Measurements from ENCODE around the gene FGD2.

- TF ChIP-seq SIN3A (conservative IDR thresholded peaks at IDR 0.05 in 1 of 2, IDR thresholded peaks at IDR 0.05 in 1 of 2; ENCODE audit: low read depth in 1 of 2, low read length in 2 of 2), result no peak
- TF ChIP-seq POLR2A (IDR thresholded peaks at IDR 0.05; ENCODE audit: control extremely low read depth in 1 of 2, low read depth in 2 of 2, low read length in 2 of 2), result no peak
- TF ChIP-seq SUZ12 (IDR thresholded peaks at IDR 0.05; ENCODE audit: low read length), result no peak
- peak; percentile 46 to 70 (median 47) for TF ChIP-seq CTCF (IDR thresholded peaks at IDR 0.05; ENCODE audit: control extremely low read depth in 1 of 3, insufficient read depth in 1 of 3, low read depth in 1 of 3, low read length in 3 of 3)
- no peak for TF ChIP-seq FOSL1 (IDR thresholded peaks at IDR 0.05; ENCODE audit: insufficient read depth, low read depth, low read length)
- TF ChIP-seq EP300 (IDR thresholded peaks at IDR 0.05; ENCODE audit: borderline replicate concordance in 1 of 2, low read depth in 2 of 2, low read length in 2 of 2), result no peak
- TF ChIP-seq YY1 (IDR thresholded peaks at IDR 0.05; ENCODE audit: low read depth, low read length), result no peak
- TF ChIP-seq ATF3 (IDR thresholded peaks at IDR 0.05; ENCODE audit: insufficient read depth, low read depth, low read length), result no peak
- no peak for TF ChIP-seq JUN (IDR thresholded peaks at IDR 0.05; ENCODE audit: low read depth, low read length)
- TF ChIP-seq EZH2 (IDR thresholded peaks at IDR 0.05; ENCODE audit: low read depth, low read length, severe bottlenecking), result no peak
- no peak for TF ChIP-seq CEBPB (IDR thresholded peaks at IDR 0.05; ENCODE audit: low read depth, low read length)
- TF ChIP-seq MAX (IDR thresholded peaks at IDR 0.05), result no peak
These were observed 27.9 kb upstream of the FGD2 start for GRCh38 chr6:36977470-36977941.

All from H1 (cell line).